ENCODE results near the gene ACOT11. TPM values are rescaled to one million over a fixed set of nuclear protein-coding genes. Genes with fewer than 3 reads are reported as not detected.
"Not testable (repeated sequence)": the region's sequence is repeated elsewhere in the genome, so short reads cannot be mapped to it uniquely, and the experiment has no call there.

ACOT11 gene
- total and polyA plus RNA-seq, 4 donors: 6.4 to 20.9 (median 12.4) TPM

- Histone ChIP-seq H3K9me3 (ENCODE audit: control insufficient read depth, low read length) (no peaks in the 10 kb centered on the region), H3K27ac (ENCODE audit: low read depth in 1 of 2, low read length in 2 of 2) (no peak overlapping the region), H3K4me1 (ENCODE audit: control insufficient read depth in 1 of 2, insufficient read depth in 2 of 2, low read length in 2 of 2) (no peaks in the 10 kb centered on the region), H3K36me3 (ENCODE audit: control insufficient read depth in 1 of 2, insufficient read depth in 2 of 2, low read length in 1 of 2) (no peaks in the 10 kb centered on the region), H3K4me3 (ENCODE audit: low read length in 2 of 2) (no peak overlapping the region), H3K27me3 (ENCODE audit: control insufficient read depth in 1 of 2, insufficient read depth in 2 of 2, low read length in 1 of 2) (no peaks in the 10 kb centered on the region)
- peak; percentile 15 to 17 for DNase-seq
- 60 to 93% methylated on average over 8 of the region's 8 CpGs for WGBS, 2 donors
- ATAC-seq (ENCODE audit: low FRiP score): no peak
- intact Hi-C loops (cut with DNase I): no loop called here
These were observed 76.7 kb downstream of the ACOT11 start for GRCh38 chr1:54624466-54625464.

- no peak for ATAC-seq (ENCODE audit: low FRiP score)
- no peaks in the 10 kb centered on the region for H3K36me3 ChIP-seq (ENCODE audit: control insufficient read depth in 1 of 2, insufficient read depth in 2 of 2, low read length in 1 of 2)
- H3K4me1 ChIP-seq (ENCODE audit: control insufficient read depth in 1 of 2, insufficient read depth in 2 of 2, low read length in 2 of 2): no peaks in the 10 kb centered on the region
- DNase-seq: peak in 1 of 2 donors; percentile 20
- H3K27ac ChIP-seq (ENCODE audit: low read depth in 1 of 2, low read length in 2 of 2): no peak overlapping the region
- H3K27me3 ChIP-seq (ENCODE audit: control insufficient read depth in 1 of 2, insufficient read depth in 2 of 2, low read length in 1 of 2): no peaks in the 10 kb centered on the region
- intact Hi-C loops (cut with DNase I): no loop called here
- no peaks in the 10 kb centered on the region for H3K9me3 ChIP-seq (ENCODE audit: control insufficient read depth, low read length)
- WGBS, 2 donors: 76% methylated on average over 10 of the region's 10 CpGs; no CpG with 5 or more reads in 1 of the 2 donors
- H3K4me3 ChIP-seq (ENCODE audit: low read length in 2 of 2): no peak overlapping the region
These were observed 79.2 kb downstream of the ACOT11 start for GRCh38 chr1:54627196-54627595.

- intact Hi-C loops (cut with DNase I); H3K27ac ChIP-seq (ENCODE audit: low read depth in 1 of 2, low read length in 2 of 2); H3K27me3 ChIP-seq (ENCODE audit: control insufficient read depth in 1 of 2, insufficient read depth in 2 of 2, low read length in 1 of 2); H3K4me3 ChIP-seq (ENCODE audit: low read length in 2 of 2); ATAC-seq (ENCODE audit: low FRiP score); H3K9me3 ChIP-seq (ENCODE audit: control insufficient read depth, low read length); H3K36me3 ChIP-seq (ENCODE audit: control insufficient read depth in 1 of 2, insufficient read depth in 2 of 2, low read length in 1 of 2); H3K4me1 ChIP-seq (ENCODE audit: control insufficient read depth in 1 of 2, insufficient read depth in 2 of 2, low read length in 2 of 2): not testable (repeated sequence)
- 88 to 96% methylated on average over 7 of the region's 7 CpGs for WGBS, 2 donors
- peak in 1 of 2 donors; percentile 3 for DNase-seq
These were observed 87.8 kb downstream of the ACOT11 start for GRCh38 chr1:54635804-54636203.

- 79 to 80% methylated on average over 14 of the region's 14 CpGs for WGBS, 2 donors
- H3K4me1 ChIP-seq (ENCODE audit: control insufficient read depth in 1 of 2, insufficient read depth in 2 of 2, low read length in 2 of 2); H3K4me3 ChIP-seq (ENCODE audit: low read length in 2 of 2); H3K27ac ChIP-seq (ENCODE audit: low read depth in 1 of 2, low read length in 2 of 2); ATAC-seq (ENCODE audit: low FRiP score); H3K36me3 ChIP-seq (ENCODE audit: control insufficient read depth in 1 of 2, insufficient read depth in 2 of 2, low read length in 1 of 2); intact Hi-C loops (cut with DNase I); H3K9me3 ChIP-seq (ENCODE audit: control insufficient read depth, low read length); H3K27me3 ChIP-seq (ENCODE audit: control insufficient read depth in 1 of 2, insufficient read depth in 2 of 2, low read length in 1 of 2): not testable (repeated sequence)
- DNase-seq: peak in 1 of 2 donors; percentile 31
These were observed 88.7 kb downstream of the ACOT11 start for GRCh38 chr1:54636461-54637446.

- DNase-seq (no peak), ATAC-seq (ENCODE audit: low FRiP score) (no peak)
- no peak overlapping the region for H3K4me3 ChIP-seq (ENCODE audit: low read length in 2 of 2)
- no peaks in the 10 kb centered on the region for H3K36me3 ChIP-seq (ENCODE audit: control insufficient read depth in 1 of 2, insufficient read depth in 2 of 2, low read length in 1 of 2)
- intact Hi-C loops (cut with DNase I): no loop called here
- WGBS, 2 donors: 73 to 76% methylated on average over 4 of the region's 4 CpGs
- no peaks in the 10 kb centered on the region for H3K4me1 ChIP-seq (ENCODE audit: control insufficient read depth in 1 of 2, insufficient read depth in 2 of 2, low read length in 2 of 2)
- peaks cover 1% of the 10 kb centered on the region for H3K9me3 ChIP-seq (ENCODE audit: control insufficient read depth, low read length)
- no peak overlapping the region for H3K27ac ChIP-seq (ENCODE audit: low read depth in 1 of 2, low read length in 2 of 2)
- no peaks in the 10 kb centered on the region for H3K27me3 ChIP-seq (ENCODE audit: control insufficient read depth in 1 of 2, insufficient read depth in 2 of 2, low read length in 1 of 2)
These were observed 92.3 kb downstream of the ACOT11 start for GRCh38 chr1:54640361-54640760.

- no peaks in the 10 kb centered on the region for H3K27me3 ChIP-seq (ENCODE audit: control insufficient read depth in 1 of 2, insufficient read depth in 2 of 2, low read length in 1 of 2)
- H3K4me1 ChIP-seq (ENCODE audit: control insufficient read depth in 1 of 2, insufficient read depth in 2 of 2, low read length in 2 of 2): peaks cover 0 to 2% of the 10 kb centered on the region in 2 donors
- 87 to 89% methylated on average over 8 of the region's 8 CpGs for WGBS, 2 donors
- H3K36me3 ChIP-seq (ENCODE audit: control insufficient read depth in 1 of 2, insufficient read depth in 2 of 2, low read length in 1 of 2): no peaks in the 10 kb centered on the region
- ATAC-seq (ENCODE audit: low FRiP score) (no peak), DNase-seq (peak in 1 of 2 donors; percentile 11)
- H3K4me3 ChIP-seq (ENCODE audit: low read length in 2 of 2): no peak within 1 kb of the TSS
- intact Hi-C loops (cut with DNase I): no loop called here
- no peak within 1 kb of the TSS for H3K27ac ChIP-seq (ENCODE audit: low read depth in 1 of 2, low read length in 2 of 2)
- peaks cover 1% of the 10 kb centered on the region for H3K9me3 ChIP-seq (ENCODE audit: control insufficient read depth, low read length)
These were observed 93.1 kb downstream of the ACOT11 start, which contains the start of gene MROH7 for GRCh38 chr1:54640863-54641836. TSS of gene MROH7 (plus strand) at chr1:54641786. CDS start at chr1:54652927, 11,141 bp downstream.

GRCh38 chr1:54643736-54644135 lies 95.7 kb downstream of the ACOT11 start:
- DNase-seq (no peak), ATAC-seq (ENCODE audit: low FRiP score) (no peak)
- Histone ChIP-seq H3K36me3 (ENCODE audit: control insufficient read depth in 1 of 2, insufficient read depth in 2 of 2, low read length in 1 of 2) (no peaks in the 10 kb centered on the region), H3K4me3 (ENCODE audit: low read length in 2 of 2) (no peak overlapping the region), H3K9me3 (ENCODE audit: control insufficient read depth, low read length) (peaks cover 1% of the 10 kb centered on the region), H3K27me3 (ENCODE audit: control insufficient read depth in 1 of 2, insufficient read depth in 2 of 2, low read length in 1 of 2) (no peaks in the 10 kb centered on the region), H3K4me1 (ENCODE audit: control insufficient read depth in 1 of 2, insufficient read depth in 2 of 2, low read length in 2 of 2) (peaks cover 0 to 4% of the 10 kb centered on the region in 2 donors), H3K27ac (ENCODE audit: low read depth in 1 of 2, low read length in 2 of 2) (no peak overlapping the region)
- intact Hi-C loops (cut with DNase I): no loop called here

Data from aorta (tissue), 5 donors.